Esophagus muscularis mucosa (tissue), 4 donors: ENCODE measurements around the gene DOK5. TPM values are rescaled to one million over a fixed set of nuclear protein-coding genes. Genes with fewer than 3 reads are reported as not detected.

Experiments
- DNase-seq: peaks from one replicate; pipeline ENCODE4 v3.0.0-alpha.2; 2017; ENCODE audit errors: extremely low spot score
- H3K27ac ChIP-seq, 4 donors: fragments of 200-600 bp; sonication (generic); replicated peaks in 1 of 4; 1 replicate in 3 of 4; 2 replicates in 1 of 4; pipeline ENCODE4 v1.5.1; 2016 to 2019; ENCODE audit warnings: mild to moderate bottlenecking in 1 of 4
- H3K27me3 ChIP-seq, 4 donors: fragments of 200-600 bp; sonication (generic); one replicate each; pipeline versions ENCODE4 v1.5.1 to v1.6.0; 2016 to 2019
- H3K36me3 ChIP-seq, 4 donors: fragments of 200-600 bp; sonication (generic); one replicate each; pipeline ENCODE4 v1.5.1; 2016 to 2019
- H3K4me1 ChIP-seq, 4 donors: fragments of 200-600 bp; sonication (generic); one replicate each; pipeline ENCODE4 v1.5.1; 2016 to 2019
- H3K4me3 ChIP-seq, 4 donors: fragments of 200-600 bp; sonication (generic); 1 replicate in 2 of 4; 2 replicates in 2 of 4; pipeline ENCODE4 v1.5.1; 2016 to 2019; ENCODE audit warnings: mild to moderate bottlenecking in 4 of 4, moderate library complexity in 1 of 4
- H3K9me3 ChIP-seq, 4 donors: fragments of 200-600 bp; sonication (generic); 1 replicate in 3 of 4; 2 replicates in 1 of 4; pipeline ENCODE4 v1.5.1; 2016 to 2019
- EP300 ChIP-seq: sonication (generic); formaldehyde crosslinking; IDR thresholded peaks from one replicate; pipeline ENCODE4 v1.6.1; 2017; ENCODE audit warnings: antibody characterized with exemption
- POLR2A ChIP-seq: fragments of 450-650 bp; IDR thresholded peaks from one replicate; pipeline ENCODE4 v1.6.1; 2017; ENCODE audit warnings: antibody characterized with exemption, moderate library complexity, mild to moderate bottlenecking, low read depth
- POLR2AphosphoS5 ChIP-seq, 2 donors: sonication (generic); formaldehyde crosslinking; IDR thresholded peaks; one replicate each; pipeline ENCODE4 v1.6.1; 2017; ENCODE audit warnings: antibody characterized with exemption in 2 of 2
- WGBS: methylation state at CpG from one replicate; pipeline ENCODE4 v1.1.5; 2018; 5-methylcytosine and 5-hydroxymethylcytosine counted together
- intact Hi-C: fragments of 100-400 bp; cut with DNase I; formaldehyde crosslinking; loops from one replicate; pipeline ENCODE4 v1.15.1; 2023
- total RNA-seq, 4 donors: library from RNA; depleted of rRNA; stranded (reverse); fragments of >200 nt; gene quantifications; one replicate each; pipeline versions ENCODE4 v1.1.0 to v1.2.1, GENCODE V29; 2016
- TF ChIP-seq, protein P1 (sequence below), 3 experiments: fragments of 200-600 bp in 2 of 3; fragments of 450-650 bp in 1 of 3; sonication (generic) in 2 of 3; IDR thresholded peaks; one replicate each; pipeline ENCODE4 v1.5.1; 2017 to 2019; ENCODE audit warnings: antibody characterized with exemption in 3 of 3, mild to moderate bottlenecking in 2 of 3, moderate library complexity in 1 of 3

DOK5 gene
- total RNA-seq, 4 donors from 2014 or later = 0.32 to 1.5 (median 0.79) TPM

- TF ChIP-seq, protein P1, sequence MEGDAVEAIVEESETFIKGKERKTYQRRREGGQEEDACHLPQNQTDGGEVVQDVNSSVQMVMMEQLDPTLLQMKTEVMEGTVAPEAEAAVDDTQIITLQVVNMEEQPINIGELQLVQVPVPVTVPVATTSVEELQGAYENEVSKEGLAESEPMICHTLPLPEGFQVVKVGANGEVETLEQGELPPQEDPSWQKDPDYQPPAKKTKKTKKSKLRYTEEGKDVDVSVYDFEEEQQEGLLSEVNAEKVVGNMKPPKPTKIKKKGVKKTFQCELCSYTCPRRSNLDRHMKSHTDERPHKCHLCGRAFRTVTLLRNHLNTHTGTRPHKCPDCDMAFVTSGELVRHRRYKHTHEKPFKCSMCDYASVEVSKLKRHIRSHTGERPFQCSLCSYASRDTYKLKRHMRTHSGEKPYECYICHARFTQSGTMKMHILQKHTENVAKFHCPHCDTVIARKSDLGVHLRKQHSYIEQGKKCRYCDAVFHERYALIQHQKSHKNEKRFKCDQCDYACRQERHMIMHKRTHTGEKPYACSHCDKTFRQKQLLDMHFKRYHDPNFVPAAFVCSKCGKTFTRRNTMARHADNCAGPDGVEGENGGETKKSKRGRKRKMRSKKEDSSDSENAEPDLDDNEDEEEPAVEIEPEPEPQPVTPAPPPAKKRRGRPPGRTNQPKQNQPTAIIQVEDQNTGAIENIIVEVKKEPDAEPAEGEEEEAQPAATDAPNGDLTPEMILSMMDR (IDR thresholded peaks at IDR 0.05) = no peak
- TF ChIP-seq POLR2AphosphoS5 (IDR thresholded peaks at IDR 0.05) (no peak), POLR2A (no peak), EP300 (no peak)
- 99% methylated on average over 2 of the region's 2 CpGs for WGBS
- Histone ChIP-seq H3K36me3 (no peaks in the 10 kb centered on the region), H3K9me3 (peaks cover 0 to 5% (median 0%) of the 10 kb centered on the region in 4 donors), H3K27me3 (no peaks in the 10 kb centered on the region), H3K4me3 (no peak overlapping the region), H3K27ac (no peak overlapping the region), H3K4me1 (no peaks in the 10 kb centered on the region)
- no peak for DNase-seq
- intact Hi-C loops = no loop called here
Measured at GRCh38 chr20:54543369-54543768, 68.0 kb downstream of the DOK5 start.

DNA sequence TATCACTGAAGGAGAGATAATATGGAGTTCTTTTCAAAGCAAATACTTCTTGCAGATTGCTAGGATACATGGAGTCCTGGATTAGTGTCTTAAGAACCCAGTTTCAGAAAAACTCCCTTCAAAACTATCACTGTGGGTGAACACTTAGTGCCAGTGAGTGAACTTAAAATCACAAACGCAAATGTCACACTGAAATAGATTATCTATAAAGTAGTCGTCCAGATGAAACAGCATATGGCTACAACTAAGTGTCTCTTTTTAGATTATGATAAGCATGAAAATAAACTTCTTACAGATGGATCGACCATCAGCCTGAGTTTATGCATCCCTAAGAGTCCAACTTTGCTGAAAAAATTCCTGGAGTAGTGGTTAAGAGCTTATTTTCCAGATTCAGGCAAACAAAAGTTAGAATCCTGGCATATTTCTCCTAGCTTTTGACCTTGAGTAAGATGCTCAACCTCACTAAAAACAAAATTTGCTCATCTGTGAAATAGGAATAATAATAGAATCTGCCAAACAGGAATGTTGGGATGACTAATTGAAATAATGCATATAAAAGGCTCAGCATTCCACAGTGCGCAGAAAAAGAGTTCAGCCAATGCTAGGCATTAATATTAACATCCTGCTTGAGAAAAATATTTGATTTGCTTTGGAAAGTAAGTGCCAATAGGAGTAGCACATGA is 70.4 kb downstream of the DOK5 start:
- Histone ChIP-seq H3K36me3 (no peaks in the 10 kb centered on the region), H3K27me3 (no peaks in the 10 kb centered on the region), H3K4me3 (no peak overlapping the region), H3K9me3 (no peaks in the 10 kb centered on the region), H3K27ac (no peak overlapping the region), H3K4me1 (no peaks in the 10 kb centered on the region)
- TF ChIP-seq POLR2A (no peak), POLR2AphosphoS5 (IDR thresholded peaks at IDR 0.05) (no peak), EP300 (no peak)
- TF ChIP-seq, protein P1 (IDR thresholded peaks at IDR 0.05) = no peak
- no peak for DNase-seq
- WGBS = 69% methylated on average over 4 of the region's 4 CpGs
- intact Hi-C loops = no loop called here

- H3K4me1 ChIP-seq = no peaks in the 10 kb centered on the region
- DNase-seq = no peak
- no peak overlapping the region for H3K4me3 ChIP-seq
- no peaks in the 10 kb centered on the region for H3K27me3 ChIP-seq
- TF ChIP-seq EP300 (no peak), POLR2AphosphoS5 (IDR thresholded peaks at IDR 0.05) (no peak), POLR2A (no peak)
- TF ChIP-seq, protein P1 (IDR thresholded peaks at IDR 0.05) = no peak
- intact Hi-C loops = no loop called here
- no peak overlapping the region for H3K27ac ChIP-seq
- no peaks in the 10 kb centered on the region for H3K36me3 ChIP-seq
- H3K9me3 ChIP-seq = no peaks in the 10 kb centered on the region
- WGBS = 89% methylated on average over 8 of the region's 8 CpGs
Measured at GRCh38 chr20:54548849-54549248, 73.5 kb downstream of the DOK5 start.

GRCh38 chr20:54549658-54550326 is 74.4 kb downstream of the DOK5 start:
- Histone ChIP-seq H3K4me3 (no peak overlapping the region), H3K9me3 (no peaks in the 10 kb centered on the region), H3K4me1 (no peaks in the 10 kb centered on the region), H3K27ac (no peak overlapping the region), H3K36me3 (no peaks in the 10 kb centered on the region), H3K27me3 (no peaks in the 10 kb centered on the region)
- no peak for DNase-seq
- intact Hi-C loops = no loop called here
- no peak for TF ChIP-seq POLR2AphosphoS5 (IDR thresholded peaks at IDR 0.05)
- TF ChIP-seq, protein P1 (IDR thresholded peaks at IDR 0.05) = no peak
- no peak for TF ChIP-seq EP300
- no peak for TF ChIP-seq POLR2A
- WGBS = 43% methylated on average over 3 of the region's 3 CpGs
